ENCODE data around the gene ALDOB. TPM values are rescaled to one million over a fixed set of nuclear protein-coding genes. Genes with fewer than 3 reads are reported as not detected.

ALDOB gene
- total RNA-seq, 1 experiment from 2014 or later: 0.67 TPM

DNA sequence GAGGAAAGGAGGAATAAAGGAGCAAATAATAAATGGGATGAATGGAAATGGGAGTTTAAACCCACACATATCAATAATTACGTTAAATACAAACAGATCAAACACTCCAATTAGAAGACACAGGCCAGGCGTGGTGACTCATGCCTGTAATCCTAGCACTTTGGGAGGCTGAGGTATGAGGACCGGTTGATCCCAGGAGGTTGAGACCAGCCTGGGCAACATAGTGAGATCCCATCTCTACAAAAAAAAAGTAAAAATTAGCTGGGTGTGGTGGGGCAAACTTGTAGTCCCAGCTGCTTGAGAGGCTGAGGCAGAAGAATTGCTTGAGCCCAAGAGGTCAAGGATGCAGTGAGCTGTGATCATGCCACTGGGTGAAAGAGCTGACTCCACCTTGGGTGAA lies 54.5 kb downstream of the ALDOB start:
- Histone ChIP-seq H3K27me3 (ENCODE audit: control insufficient read depth, insufficient read depth, low read length) (no peaks in the 10 kb centered on the region), H3K36me3 (ENCODE audit: control insufficient read depth, insufficient read depth, low read length) (no peaks in the 10 kb centered on the region), H3K4me3 (ENCODE audit: low read depth in 2 of 2, low read length in 2 of 2) (no peak overlapping the region), H3K27ac (ENCODE audit: low read length) (no peak overlapping the region), H3K9me3 (ENCODE audit: control insufficient read depth, insufficient read depth, low read depth, low read length) (no peaks in the 10 kb centered on the region), H3K4me1 (ENCODE audit: control insufficient read depth, insufficient read depth, low read length) (no peaks in the 10 kb centered on the region)
- ATAC-seq (no peak), DNase-seq (ENCODE audit: low read depth, low spot score) (no peak)
- in situ Hi-C loops (cut with HindIII; ENCODE audit: low pct_unique_long_range_greater_than_20kb, low sequenced_read_pairs): no loop called here
- ChIA-PET POLR2A (no interaction called here), CTCF (no interaction called here)
- intact Hi-C loops (cut with micrococcal nuclease; ENCODE audit: unreplicated experiment): no loop called here
- BruUV-seq (replicated peaks): no TSS peak
- no peak for TF ChIP-seq SIN3A (IDR thresholded peaks at IDR 0.05; ENCODE audit: borderline replicate concordance, insufficient read depth, low read depth, low read length)
- no peak for TF ChIP-seq POLR2AphosphoS5 (IDR thresholded peaks at IDR 0.05; ENCODE audit: low read depth, low read length)
- TF ChIP-seq TCF7L2 (IDR thresholded peaks at IDR 0.05; ENCODE audit: low read depth, low read length): no peak
- TF ChIP-seq, protein P1, sequence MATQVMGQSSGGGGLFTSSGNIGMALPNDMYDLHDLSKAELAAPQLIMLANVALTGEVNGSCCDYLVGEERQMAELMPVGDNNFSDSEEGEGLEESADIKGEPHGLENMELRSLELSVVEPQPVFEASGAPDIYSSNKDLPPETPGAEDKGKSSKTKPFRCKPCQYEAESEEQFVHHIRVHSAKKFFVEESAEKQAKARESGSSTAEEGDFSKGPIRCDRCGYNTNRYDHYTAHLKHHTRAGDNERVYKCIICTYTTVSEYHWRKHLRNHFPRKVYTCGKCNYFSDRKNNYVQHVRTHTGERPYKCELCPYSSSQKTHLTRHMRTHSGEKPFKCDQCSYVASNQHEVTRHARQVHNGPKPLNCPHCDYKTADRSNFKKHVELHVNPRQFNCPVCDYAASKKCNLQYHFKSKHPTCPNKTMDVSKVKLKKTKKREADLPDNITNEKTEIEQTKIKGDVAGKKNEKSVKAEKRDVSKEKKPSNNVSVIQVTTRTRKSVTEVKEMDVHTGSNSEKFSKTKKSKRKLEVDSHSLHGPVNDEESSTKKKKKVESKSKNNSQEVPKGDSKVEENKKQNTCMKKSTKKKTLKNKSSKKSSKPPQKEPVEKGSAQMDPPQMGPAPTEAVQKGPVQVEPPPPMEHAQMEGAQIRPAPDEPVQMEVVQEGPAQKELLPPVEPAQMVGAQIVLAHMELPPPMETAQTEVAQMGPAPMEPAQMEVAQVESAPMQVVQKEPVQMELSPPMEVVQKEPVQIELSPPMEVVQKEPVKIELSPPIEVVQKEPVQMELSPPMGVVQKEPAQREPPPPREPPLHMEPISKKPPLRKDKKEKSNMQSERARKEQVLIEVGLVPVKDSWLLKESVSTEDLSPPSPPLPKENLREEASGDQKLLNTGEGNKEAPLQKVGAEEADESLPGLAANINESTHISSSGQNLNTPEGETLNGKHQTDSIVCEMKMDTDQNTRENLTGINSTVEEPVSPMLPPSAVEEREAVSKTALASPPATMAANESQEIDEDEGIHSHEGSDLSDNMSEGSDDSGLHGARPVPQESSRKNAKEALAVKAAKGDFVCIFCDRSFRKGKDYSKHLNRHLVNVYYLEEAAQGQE (IDR thresholded peaks at IDR 0.05; ENCODE audit: insufficient read depth in 1 of 2, low read depth in 2 of 2, low read length in 1 of 2): no peak
- TF ChIP-seq, protein P2, sequence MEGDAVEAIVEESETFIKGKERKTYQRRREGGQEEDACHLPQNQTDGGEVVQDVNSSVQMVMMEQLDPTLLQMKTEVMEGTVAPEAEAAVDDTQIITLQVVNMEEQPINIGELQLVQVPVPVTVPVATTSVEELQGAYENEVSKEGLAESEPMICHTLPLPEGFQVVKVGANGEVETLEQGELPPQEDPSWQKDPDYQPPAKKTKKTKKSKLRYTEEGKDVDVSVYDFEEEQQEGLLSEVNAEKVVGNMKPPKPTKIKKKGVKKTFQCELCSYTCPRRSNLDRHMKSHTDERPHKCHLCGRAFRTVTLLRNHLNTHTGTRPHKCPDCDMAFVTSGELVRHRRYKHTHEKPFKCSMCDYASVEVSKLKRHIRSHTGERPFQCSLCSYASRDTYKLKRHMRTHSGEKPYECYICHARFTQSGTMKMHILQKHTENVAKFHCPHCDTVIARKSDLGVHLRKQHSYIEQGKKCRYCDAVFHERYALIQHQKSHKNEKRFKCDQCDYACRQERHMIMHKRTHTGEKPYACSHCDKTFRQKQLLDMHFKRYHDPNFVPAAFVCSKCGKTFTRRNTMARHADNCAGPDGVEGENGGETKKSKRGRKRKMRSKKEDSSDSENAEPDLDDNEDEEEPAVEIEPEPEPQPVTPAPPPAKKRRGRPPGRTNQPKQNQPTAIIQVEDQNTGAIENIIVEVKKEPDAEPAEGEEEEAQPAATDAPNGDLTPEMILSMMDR (IDR thresholded peaks at IDR 0.05): no peak

DNA sequence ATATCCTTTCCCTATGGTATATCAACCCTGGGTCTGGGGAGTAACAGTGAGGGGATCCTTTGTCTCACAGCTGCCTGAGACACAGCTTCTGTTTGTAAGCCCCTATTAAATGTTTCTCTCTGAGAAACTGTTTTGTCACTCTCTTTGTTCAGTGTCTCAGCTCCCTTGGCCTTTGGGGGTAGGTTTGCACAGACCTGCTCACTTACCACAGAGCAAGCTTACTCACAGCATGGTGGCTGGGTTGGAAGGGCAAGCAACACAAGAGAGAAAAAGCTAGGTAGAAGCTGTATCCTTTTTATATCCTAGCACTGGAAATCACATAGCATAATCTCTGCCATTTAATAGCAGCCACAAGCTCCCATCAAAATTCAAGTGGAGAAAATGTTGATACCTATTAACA lies 55.3 kb downstream of the ALDOB start:
- no peaks in the 10 kb centered on the region for H3K4me1 ChIP-seq (ENCODE audit: control insufficient read depth, insufficient read depth, low read length)
- no peak overlapping the region for H3K4me3 ChIP-seq (ENCODE audit: low read depth in 2 of 2, low read length in 2 of 2)
- ChIA-PET POLR2A (no interaction called here), CTCF (no interaction called here)
- no peak for ATAC-seq
- in situ Hi-C loops (cut with HindIII; ENCODE audit: low pct_unique_long_range_greater_than_20kb, low sequenced_read_pairs): no loop called here
- H3K9me3 ChIP-seq (ENCODE audit: control insufficient read depth, insufficient read depth, low read depth, low read length): no peaks in the 10 kb centered on the region
- BruUV-seq (replicated peaks): no TSS peak
- intact Hi-C loops (cut with micrococcal nuclease; ENCODE audit: unreplicated experiment): no loop called here
- TF ChIP-seq, protein P1 (IDR thresholded peaks at IDR 0.05; ENCODE audit: insufficient read depth in 1 of 2, low read depth in 2 of 2, low read length in 1 of 2): no peak
- TF ChIP-seq POLR2AphosphoS5 (IDR thresholded peaks at IDR 0.05; ENCODE audit: low read depth, low read length) (no peak), TCF7L2 (IDR thresholded peaks at IDR 0.05; ENCODE audit: low read depth, low read length) (no peak), SIN3A (IDR thresholded peaks at IDR 0.05; ENCODE audit: borderline replicate concordance, insufficient read depth, low read depth, low read length) (no peak)
- TF ChIP-seq, protein P2 (IDR thresholded peaks at IDR 0.05): no peak
- H3K27ac ChIP-seq (ENCODE audit: low read length): no peak overlapping the region
- no peak for DNase-seq (ENCODE audit: low read depth, low spot score)
- H3K36me3 ChIP-seq (ENCODE audit: control insufficient read depth, insufficient read depth, low read length): no peaks in the 10 kb centered on the region
- H3K27me3 ChIP-seq (ENCODE audit: control insufficient read depth, insufficient read depth, low read length): no peaks in the 10 kb centered on the region

Data from Panc1 (cell line).